T-helper 2 cell treated with Interferon-gamma antibody and Interleukin-4, amounts not matched to agents 5 μg/mL and 100 μg/mL, for 36 hours (primary cell): ENCODE results near the gene GALNT2.
A peak's percentile ranks its signal among the peaks of the same experiment; 100 is the strongest.

Experiments used
- DNase-seq: peaks from one replicate; pipeline ENCODE4 v3.0.0; 2021; ENCODE audit warnings: low spot score
- H3K27ac Mint-ChIP-seq: one replicate; pipeline ENCODE4 v1.8.0; 2021; ENCODE audit warnings: mild to moderate bottlenecking, mixed read lengths
- H3K27me3 Mint-ChIP-seq: one replicate; pipeline ENCODE4 v1.8.0; 2021; ENCODE audit warnings: low read depth, mixed read lengths
- H3K36me3 Mint-ChIP-seq: one replicate; pipeline ENCODE4 v1.8.0; 2021; ENCODE audit warnings: low read depth, mixed read lengths
- H3K4me1 Mint-ChIP-seq: one replicate; pipeline ENCODE4 v1.8.0; 2021; ENCODE audit warnings: low read depth, mixed read lengths
- H3K4me3 Mint-ChIP-seq: one replicate; pipeline ENCODE4 v1.8.0; 2022; ENCODE audit warnings: mild to moderate bottlenecking, moderate library complexity, mixed read lengths
- H3K9me3 Mint-ChIP-seq: one replicate; pipeline ENCODE4 v1.8.0; 2021; ENCODE audit warnings: mixed read lengths

GALNT2 gene

GRCh38 chr1:230301822-230302221 is 234.8 kb downstream of the GALNT2 start:
- Mint-ChIP-seq H3K9me3 (no peaks in the 10 kb centered on the region), H3K4me3 (no peak overlapping the region), H3K36me3 (no peaks in the 10 kb centered on the region), H3K4me1 (peaks cover 5% of the 10 kb centered on the region), H3K27me3 (peaks cover 2% of the 10 kb centered on the region), H3K27ac (no peak overlapping the region)
- no peak for DNase-seq

GRCh38 chr1:230303069-230303468 is 236.0 kb downstream of the GALNT2 start:
- no peaks in the 10 kb centered on the region for H3K36me3 Mint-ChIP-seq
- H3K4me3 Mint-ChIP-seq, result no peak overlapping the region
- no peaks in the 10 kb centered on the region for H3K27me3 Mint-ChIP-seq
- no peaks in the 10 kb centered on the region for H3K9me3 Mint-ChIP-seq
- no peak overlapping the region for H3K27ac Mint-ChIP-seq
- H3K4me1 Mint-ChIP-seq, result peaks cover 5% of the 10 kb centered on the region
- DNase-seq, result no peak

GRCh38 chr1:230303822-230304221 is 236.8 kb downstream of the GALNT2 start:
- Mint-ChIP-seq H3K4me1 (peaks cover 5% of the 10 kb centered on the region), H3K4me3 (no peak overlapping the region), H3K9me3 (no peaks in the 10 kb centered on the region), H3K27me3 (no peaks in the 10 kb centered on the region), H3K36me3 (no peaks in the 10 kb centered on the region), H3K27ac (no peak overlapping the region)
- peak; percentile 14 for DNase-seq

- peaks cover 2% of the 10 kb centered on the region for H3K27me3 Mint-ChIP-seq
- peaks cover 7% of the 10 kb centered on the region for H3K4me1 Mint-ChIP-seq
- H3K36me3 Mint-ChIP-seq, result no peaks in the 10 kb centered on the region
- no peaks in the 10 kb centered on the region for H3K9me3 Mint-ChIP-seq
- peak; percentile 63 for DNase-seq
- H3K27ac Mint-ChIP-seq, result peak overlapping the region; percentile 32
- no peak overlapping the region for H3K4me3 Mint-ChIP-seq
These were observed 239.1 kb downstream of the GALNT2 start for GRCh38 chr1:230306169-230306568.

GRCh38 chr1:230307213-230307612 is 240.2 kb downstream of the GALNT2 start:
- H3K4me3 Mint-ChIP-seq, result no peak overlapping the region
- H3K27ac Mint-ChIP-seq, result no peak overlapping the region
- no peaks in the 10 kb centered on the region for H3K36me3 Mint-ChIP-seq
- no peak for DNase-seq
- no peaks in the 10 kb centered on the region for H3K9me3 Mint-ChIP-seq
- H3K4me1 Mint-ChIP-seq, result peaks cover 7% of the 10 kb centered on the region
- peaks cover 4% of the 10 kb centered on the region for H3K27me3 Mint-ChIP-seq

- H3K27me3 Mint-ChIP-seq, result peaks cover 4% of the 10 kb centered on the region
- H3K27ac Mint-ChIP-seq, result no peak overlapping the region
- H3K4me1 Mint-ChIP-seq, result peaks cover 7% of the 10 kb centered on the region
- no peaks in the 10 kb centered on the region for H3K36me3 Mint-ChIP-seq
- no peak overlapping the region for H3K4me3 Mint-ChIP-seq
- no peak for DNase-seq
- no peaks in the 10 kb centered on the region for H3K9me3 Mint-ChIP-seq
These were observed 241.0 kb downstream of the GALNT2 start for GRCh38 chr1:230308039-230308438.

- Mint-ChIP-seq H3K36me3 (no peaks in the 10 kb centered on the region), H3K27ac (no peak overlapping the region), H3K27me3 (peaks cover 4% of the 10 kb centered on the region), H3K4me3 (no peak overlapping the region), H3K4me1 (peaks cover 3% of the 10 kb centered on the region), H3K9me3 (no peaks in the 10 kb centered on the region)
- no peak for DNase-seq
These were observed 241.8 kb downstream of the GALNT2 start for GRCh38 chr1:230308821-230309220.

GRCh38 chr1:230309646-230310177 is 242.7 kb downstream of the GALNT2 start:
- H3K4me3 Mint-ChIP-seq, result no peak overlapping the region
- no peak overlapping the region for H3K27ac Mint-ChIP-seq
- H3K36me3 Mint-ChIP-seq, result no peaks in the 10 kb centered on the region
- H3K27me3 Mint-ChIP-seq, result peaks cover 4% of the 10 kb centered on the region
- peaks cover 3% of the 10 kb centered on the region for H3K4me1 Mint-ChIP-seq
- no peaks in the 10 kb centered on the region for H3K9me3 Mint-ChIP-seq
- DNase-seq, result no peak

- Mint-ChIP-seq H3K27ac (no peak overlapping the region), H3K4me3 (no peak overlapping the region), H3K4me1 (peaks cover 2% of the 10 kb centered on the region), H3K36me3 (no peaks in the 10 kb centered on the region), H3K27me3 (peaks cover 4% of the 10 kb centered on the region), H3K9me3 (no peaks in the 10 kb centered on the region)
- peak; percentile 38 for DNase-seq
These were observed 243.5 kb downstream of the GALNT2 start for GRCh38 chr1:230310381-230311163.

- H3K27me3 Mint-ChIP-seq, result peaks cover 4% of the 10 kb centered on the region
- H3K4me3 Mint-ChIP-seq, result no peak overlapping the region
- no peaks in the 10 kb centered on the region for H3K9me3 Mint-ChIP-seq
- H3K36me3 Mint-ChIP-seq, result no peaks in the 10 kb centered on the region
- DNase-seq, result no peak
- H3K27ac Mint-ChIP-seq, result no peak overlapping the region
- H3K4me1 Mint-ChIP-seq, result peaks cover 2% of the 10 kb centered on the region
These were observed 245.6 kb downstream of the GALNT2 start for GRCh38 chr1:230312676-230313075.

- peaks cover 4% of the 10 kb centered on the region for H3K27me3 Mint-ChIP-seq
- H3K27ac Mint-ChIP-seq, result no peak overlapping the region
- H3K4me1 Mint-ChIP-seq, result peaks cover 2% of the 10 kb centered on the region
- H3K36me3 Mint-ChIP-seq, result no peaks in the 10 kb centered on the region
- H3K9me3 Mint-ChIP-seq, result no peaks in the 10 kb centered on the region
- no peak for DNase-seq
- H3K4me3 Mint-ChIP-seq, result no peak overlapping the region
These were observed 246.6 kb downstream of the GALNT2 start for GRCh38 chr1:230313453-230314141.

- DNase-seq, result no peak
- no peaks in the 10 kb centered on the region for H3K36me3 Mint-ChIP-seq
- peaks cover 2% of the 10 kb centered on the region for H3K4me1 Mint-ChIP-seq
- peaks cover 4% of the 10 kb centered on the region for H3K27me3 Mint-ChIP-seq
- H3K9me3 Mint-ChIP-seq, result no peaks in the 10 kb centered on the region
- no peak overlapping the region for H3K27ac Mint-ChIP-seq
- H3K4me3 Mint-ChIP-seq, result no peak overlapping the region
These were observed 247.1 kb downstream of the GALNT2 start for GRCh38 chr1:230314142-230314470.

GRCh38 chr1:230315099-230315498 is 248.1 kb downstream of the GALNT2 start:
- Mint-ChIP-seq H3K4me1 (peaks cover 2% of the 10 kb centered on the region), H3K27ac (no peak overlapping the region), H3K4me3 (no peak overlapping the region), H3K36me3 (no peaks in the 10 kb centered on the region), H3K9me3 (no peaks in the 10 kb centered on the region), H3K27me3 (peaks cover 4% of the 10 kb centered on the region)
- DNase-seq, result no peak

- Mint-ChIP-seq H3K4me1 (no peaks in the 10 kb centered on the region), H3K27me3 (no peaks in the 10 kb centered on the region)
These were observed 250.1 kb downstream of the GALNT2 start for GRCh38 chr1:230316864-230317745.

More at GRCh38 chr1:230316864-230317745, 250.1 kb downstream of the GALNT2 start:
- Mint-ChIP-seq H3K36me3 (no peaks in the 10 kb centered on the region), H3K4me3 (no peak overlapping the region), H3K9me3 (no peaks in the 10 kb centered on the region), H3K27ac (no peak overlapping the region)
- no peak for DNase-seq
